Measurements from ENCODE around the gene SLC22A2. TPM values are rescaled to one million over a fixed set of nuclear protein-coding genes. Genes with fewer than 3 reads are reported as not detected.
"Not testable (repeated sequence)": the region's sequence is repeated elsewhere in the genome, so short reads cannot be mapped to it uniquely, and the experiment has no call there.

The SLC22A2 gene
- total RNA-seq (not detected), polyA plus RNA-seq (ENCODE audit: insufficient read length in 6 of 6) (under 1 TPM; 0.04 to 0.23 (median 0.07) TPM)
- long read RNA-seq, donor 1 = 0 reads
- long read RNA-seq, donor 2 = 0 reads
- long read RNA-seq, donor 3 = 0 reads
- long read RNA-seq, donor 4 = 0 reads
- long read RNA-seq, donor 5 = 0 reads
- long read RNA-seq, donor 6 = 0 reads
- long read RNA-seq, donor 7 = 0 reads
- long read RNA-seq, donor 8 = 0 reads
- long read RNA-seq, donor 9 = 0 reads
- long read RNA-seq, donor 10 = 0 reads
- long read RNA-seq, donor 11 = 0 reads
- long read RNA-seq, donor 12 = 0 reads

GRCh38 chr6:160258346-160259142 lies at the start of gene SLC22A2:
Gene SLC22A2, minus strand, starts transcription at chr6:160258821. Its CDS starts 64 bp downstream, at chr6:160258757.
- intact Hi-C loops (cut with DNase I) = no loop called here
- ATAC-seq (no peak), DNase-seq (no peak)
- Histone ChIP-seq H3K9me3 (no peaks in the 10 kb centered on the region), H3K27me3 (peaks cover 0 to 11% of the 10 kb centered on the region in 2 donors), H3K4me1 (no peaks in the 10 kb centered on the region), H3K27ac (no peak within 1 kb of the TSS), H3K4me3 (no peak within 1 kb of the TSS), H3K36me3 (no peaks in the 10 kb centered on the region)
- no peak for TF ChIP-seq CTCF (IDR thresholded peaks at IDR 0.05)

GRCh38 chr6:160305926-160306713 lies 47.5 kb upstream of the SLC22A2 start:
- no peaks in the 10 kb centered on the region for H3K4me1 ChIP-seq
- no peaks in the 10 kb centered on the region for H3K27me3 ChIP-seq
- H3K9me3 ChIP-seq = peaks cover 0 to 24% of the 10 kb centered on the region in 2 donors
- intact Hi-C loops (cut with DNase I) = no loop called here
- H3K27ac ChIP-seq = no peak overlapping the region
- ATAC-seq = no peak
- no peaks in the 10 kb centered on the region for H3K36me3 ChIP-seq
- TF ChIP-seq CTCF (IDR thresholded peaks at IDR 0.05) = no peak
- DNase-seq = no peak
- no peak overlapping the region for H3K4me3 ChIP-seq

GRCh38 chr6:160303806-160304205 lies 45.2 kb upstream of the SLC22A2 start:
- Histone ChIP-seq H3K4me1 (no peaks in the 10 kb centered on the region), H3K4me3 (no peak overlapping the region), H3K27me3 (no peaks in the 10 kb centered on the region), H3K9me3 (peaks cover 0 to 2% of the 10 kb centered on the region in 2 donors), H3K36me3 (no peaks in the 10 kb centered on the region), H3K27ac (no peak overlapping the region)
- no peak for TF ChIP-seq CTCF (IDR thresholded peaks at IDR 0.05)
- no peak for ATAC-seq
- DNase-seq = no peak
- intact Hi-C loops (cut with DNase I) = no loop called here

GRCh38 chr6:160302431-160303082 lies 43.9 kb upstream of the SLC22A2 start:
- ATAC-seq; intact Hi-C loops (cut with DNase I); H3K27me3 ChIP-seq; H3K27ac ChIP-seq; DNase-seq; H3K9me3 ChIP-seq; H3K4me3 ChIP-seq; H3K4me1 ChIP-seq; H3K36me3 ChIP-seq: not testable (repeated sequence)

GRCh38 chr6:160301339-160301738 lies 42.7 kb upstream of the SLC22A2 start:
- Histone ChIP-seq H3K36me3 (no peaks in the 10 kb centered on the region), H3K4me3 (no peak overlapping the region), H3K27ac (no peak overlapping the region), H3K4me1 (no peaks in the 10 kb centered on the region), H3K9me3 (peaks cover 0 to 1% of the 10 kb centered on the region in 2 donors), H3K27me3 (no peaks in the 10 kb centered on the region)
- intact Hi-C loops (cut with DNase I) = no loop called here
- DNase-seq (peak in 1 of 4 donors; percentile 5), ATAC-seq (no peak)
- no peak for TF ChIP-seq CTCF (IDR thresholded peaks at IDR 0.05)

Data from left lung (tissue), 14 donors.